ENCODE measurements around the gene CDC23.

DNA sequence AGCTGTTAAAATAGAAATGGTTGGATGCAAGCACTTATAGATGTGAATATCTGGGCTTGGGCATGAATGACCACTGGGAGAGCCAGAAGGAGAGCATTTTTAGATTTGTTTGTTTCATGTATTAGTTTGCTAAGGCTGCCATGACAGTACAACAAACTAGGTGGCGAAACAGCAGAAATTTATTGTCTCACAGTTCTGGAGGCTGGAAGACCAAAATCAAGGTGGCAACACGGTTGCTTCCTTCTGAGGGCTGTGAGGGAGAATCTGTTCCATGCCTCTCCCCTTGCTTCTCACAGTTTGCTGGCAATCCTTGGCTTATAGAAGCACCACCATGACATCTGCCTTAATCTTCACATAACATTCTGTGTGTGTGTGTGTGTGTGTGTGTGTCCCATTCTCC, 20.2 kb upstream of the CDC23 start:
- no peak for TF ChIP-seq PRDM6 (tag by site-specific recombination; IDR thresholded peaks at IDR 0.05)
- TF ChIP-seq ATF2 (tag by site-specific recombination; IDR thresholded peaks at IDR 0.05; ENCODE audit: low read depth) = no peak
- no peak for TF ChIP-seq PBX3 (CRISPR knock-in tag; IDR thresholded peaks at IDR 0.05)
- no peak for TF ChIP-seq CTCF (tag by site-specific recombination; IDR thresholded peaks at IDR 0.05)
- TF ChIP-seq ZNF146 (tag by site-specific recombination; IDR thresholded peaks at IDR 0.05) = no peak
- no peak for TF ChIP-seq ZNF561 (tag by site-specific recombination; IDR thresholded peaks at IDR 0.05; ENCODE audit: borderline replicate concordance)
- TF ChIP-seq REST (tag by site-specific recombination; IDR thresholded peaks at IDR 0.05) = no peak
- no peak for TF ChIP-seq KLF16 (tag by site-specific recombination; IDR thresholded peaks at IDR 0.05)
- no peak for TF ChIP-seq ZNF514 (tag by site-specific recombination; IDR thresholded peaks at IDR 0.05)

Measured in HEK293 (cell line).